A549 (cell line): ENCODE data around the gene PLEKHH3.
A peak's percentile ranks its signal among the peaks of the same experiment; 100 is the strongest.

ENCODE experiments used
- CEBPB ChIP-seq, 2 experiments: fragments of >200 bp in 1 of 2; sonication (Bioruptor Twin) in 1 of 2; formaldehyde crosslinking in 1 of 2; IDR thresholded peaks; 2 replicates each; pipeline ENCODE4 v1.6.1; 2012 to 2016
- FOSB ChIP-seq: fragments of 250-450 bp; sonication (Bioruptor Pico); IDR thresholded peaks from 2 replicates; pipeline ENCODE4 v1.5.0; 2020; ENCODE audit warnings: mild to moderate bottlenecking, moderate library complexity
- MAFK ChIP-seq: fragments of 450-650 bp; IDR thresholded peaks from 2 replicates; pipeline ENCODE4 v1.6.1; 2014; ENCODE audit not compliant: partially characterized antibody
- MYC ChIP-seq: IDR thresholded peaks from 2 replicates; pipeline ENCODE4 v1.6.1; 2012; ENCODE audit warnings: mild to moderate bottlenecking, inconsistent platforms, low read length, improper control_type of control experiment, borderline replicate concordance
- POLR2A ChIP-seq: IDR thresholded peaks from 2 replicates; pipeline ENCODE4 v1.6.1; 2012; ENCODE audit warnings: mild to moderate bottlenecking, low read length
- RAD21 ChIP-seq, 2 experiments: fragments of >200 bp in 1 of 2; sonication (Bioruptor Twin) in 1 of 2; formaldehyde crosslinking in 1 of 2; IDR thresholded peaks in 1 of 2; conservative IDR thresholded peaks in 1 of 2; 2 replicates in 1 of 2; 3 replicates in 1 of 2; pipeline ENCODE4 v1.6.1; 2012 to 2018; ENCODE audit warnings: inconsistent platforms in 1 of 2
- RCOR1 ChIP-seq: fragments of 150-350 bp; IDR thresholded peaks from 2 replicates; pipeline ENCODE4 v1.6.1; 2014; ENCODE audit warnings: antibody characterized with exemption, low read length, low read depth
- RFX5 ChIP-seq: fragments of 450-650 bp; IDR thresholded peaks from 2 replicates; pipeline ENCODE4 v1.7.1; 2014; ENCODE audit warnings: antibody characterized with exemption, mild to moderate bottlenecking, moderate library complexity
- TF ChIP-seq, protein P1 (sequence below): fragments of >200 bp; sonication (Bioruptor Twin); formaldehyde crosslinking; IDR thresholded peaks from 3 replicates; pipeline ENCODE4 v1.5.1; 2016
- TF ChIP-seq, protein P2 (sequence below): IDR thresholded peaks from 2 replicates; pipeline ENCODE4 v1.6.1; 2012
- TF ChIP-seq, protein P3 (sequence below): fragments of 250-450 bp; sonication (Bioruptor Pico); IDR thresholded peaks from 2 replicates; pipeline ENCODE4 v1.5.0; 2021; ENCODE audit warnings: mild to moderate bottlenecking, moderate library complexity, borderline replicate concordance
- TF ChIP-seq, protein P4 (sequence below): fragments of 450-650 bp; IDR thresholded peaks from 2 replicates; pipeline ENCODE4 v1.6.1; 2014; ENCODE audit warnings: antibody characterized with exemption

DNA sequence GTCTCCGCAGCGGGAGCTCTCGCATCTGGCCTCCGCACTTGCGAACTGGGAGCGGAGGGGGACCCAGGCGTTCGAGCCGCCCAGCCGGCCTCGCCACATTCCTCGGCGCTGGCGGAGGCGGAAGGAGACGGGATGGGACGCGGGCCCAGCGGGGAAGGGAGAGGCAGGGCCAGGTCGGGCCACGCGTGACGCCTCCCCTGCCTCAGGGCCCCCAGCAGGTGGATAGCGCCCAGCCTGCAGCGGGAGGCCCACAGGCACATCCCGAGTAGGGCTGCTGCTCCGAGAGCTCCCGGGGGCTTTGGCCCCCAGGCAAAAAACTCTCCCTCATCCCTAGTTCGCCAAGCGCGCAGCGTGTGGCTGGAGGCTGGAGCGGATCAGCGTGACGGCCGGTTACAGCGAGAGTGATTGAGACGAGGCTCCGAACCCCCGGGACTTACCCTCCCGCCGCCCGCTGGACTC is 800 bp downstream of the PLEKHH3 start:
- TF ChIP-seq, protein P1, sequence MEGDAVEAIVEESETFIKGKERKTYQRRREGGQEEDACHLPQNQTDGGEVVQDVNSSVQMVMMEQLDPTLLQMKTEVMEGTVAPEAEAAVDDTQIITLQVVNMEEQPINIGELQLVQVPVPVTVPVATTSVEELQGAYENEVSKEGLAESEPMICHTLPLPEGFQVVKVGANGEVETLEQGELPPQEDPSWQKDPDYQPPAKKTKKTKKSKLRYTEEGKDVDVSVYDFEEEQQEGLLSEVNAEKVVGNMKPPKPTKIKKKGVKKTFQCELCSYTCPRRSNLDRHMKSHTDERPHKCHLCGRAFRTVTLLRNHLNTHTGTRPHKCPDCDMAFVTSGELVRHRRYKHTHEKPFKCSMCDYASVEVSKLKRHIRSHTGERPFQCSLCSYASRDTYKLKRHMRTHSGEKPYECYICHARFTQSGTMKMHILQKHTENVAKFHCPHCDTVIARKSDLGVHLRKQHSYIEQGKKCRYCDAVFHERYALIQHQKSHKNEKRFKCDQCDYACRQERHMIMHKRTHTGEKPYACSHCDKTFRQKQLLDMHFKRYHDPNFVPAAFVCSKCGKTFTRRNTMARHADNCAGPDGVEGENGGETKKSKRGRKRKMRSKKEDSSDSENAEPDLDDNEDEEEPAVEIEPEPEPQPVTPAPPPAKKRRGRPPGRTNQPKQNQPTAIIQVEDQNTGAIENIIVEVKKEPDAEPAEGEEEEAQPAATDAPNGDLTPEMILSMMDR: no peak
- TF ChIP-seq POLR2A (0 out of 2 replicates have a peak, but pooled peaks have one; percentile 17), FOSB (CRISPR knock-in tag) (no peak), RAD21 (conservative IDR thresholded peaks at IDR 0.05 in 1 of 2, IDR thresholded peaks at IDR 0.05 in 1 of 2) (no peak), RFX5 (no peak), RCOR1 (no peak), MAFK (no peak), MYC (0 out of 2 replicates have a peak, but pooled peaks have one; percentile 10), CEBPB (IDR thresholded peaks at IDR 0.05) (no peak)
- TF ChIP-seq, protein P2, sequence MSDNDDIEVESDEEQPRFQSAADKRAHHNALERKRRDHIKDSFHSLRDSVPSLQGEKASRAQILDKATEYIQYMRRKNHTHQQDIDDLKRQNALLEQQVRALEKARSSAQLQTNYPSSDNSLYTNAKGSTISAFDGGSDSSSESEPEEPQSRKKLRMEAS: 0 out of 2 replicates have a peak, but pooled peaks have one; percentile 16
- TF ChIP-seq, protein P3, sequence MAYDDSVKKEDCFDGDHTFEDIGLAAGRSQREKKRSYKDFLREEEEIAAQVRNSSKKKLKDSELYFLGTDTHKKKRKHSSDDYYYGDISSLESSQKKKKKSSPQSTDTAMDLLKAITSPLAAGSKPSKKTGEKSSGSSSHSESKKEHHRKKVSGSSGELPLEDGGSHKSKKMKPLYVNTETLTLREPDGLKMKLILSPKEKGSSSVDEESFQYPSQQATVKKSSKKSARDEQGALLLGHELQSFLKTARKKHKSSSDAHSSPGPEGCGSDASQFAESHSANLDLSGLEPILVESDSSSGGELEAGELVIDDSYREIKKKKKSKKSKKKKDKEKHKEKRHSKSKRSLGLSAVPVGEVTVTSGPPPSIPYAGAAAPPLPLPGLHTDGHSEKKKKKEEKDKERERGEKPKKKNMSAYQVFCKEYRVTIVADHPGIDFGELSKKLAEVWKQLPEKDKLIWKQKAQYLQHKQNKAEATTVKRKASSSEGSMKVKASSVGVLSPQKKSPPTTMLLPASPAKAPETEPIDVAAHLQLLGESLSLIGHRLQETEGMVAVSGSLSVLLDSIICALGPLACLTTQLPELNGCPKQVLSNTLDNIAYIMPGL: no peak
- TF ChIP-seq, protein P4, sequence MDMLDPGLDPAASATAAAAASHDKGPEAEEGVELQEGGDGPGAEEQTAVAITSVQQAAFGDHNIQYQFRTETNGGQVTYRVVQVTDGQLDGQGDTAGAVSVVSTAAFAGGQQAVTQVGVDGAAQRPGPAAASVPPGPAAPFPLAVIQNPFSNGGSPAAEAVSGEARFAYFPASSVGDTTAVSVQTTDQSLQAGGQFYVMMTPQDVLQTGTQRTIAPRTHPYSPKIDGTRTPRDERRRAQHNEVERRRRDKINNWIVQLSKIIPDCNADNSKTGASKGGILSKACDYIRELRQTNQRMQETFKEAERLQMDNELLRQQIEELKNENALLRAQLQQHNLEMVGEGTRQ: no peak
